SW480 (cell line): ENCODE results near the gene MUL1.
"Not testable (repeated sequence)": the region's sequence is repeated elsewhere in the genome, so short reads cannot be mapped to it uniquely, and the experiment has no call there.

ENCODE experiments used
- DNase-seq: peaks from one replicate; pipeline ENCODE4 v3.0.0-alpha.2; 2016; ENCODE audit warnings: low spot score

MUL1 gene

GRCh38 chr1:20507564-20508410 lies at the start of gene MUL1:
Gene MUL1 (minus strand): TSS chr1:20508151. CDS start chr1:20508024, 127 bp downstream.
- DNase-seq, result peak; percentile 84

- DNase-seq, result no peak
Observed at GRCh38 chr1:20555758-20556120, 47.8 kb upstream of the MUL1 start.

GRCh38 chr1:20555025-20555757 lies 47.2 kb upstream of the MUL1 start:
- DNase-seq, result no peak

- no peak for DNase-seq
Observed at GRCh38 chr1:20552728-20553445, 44.9 kb upstream of the MUL1 start.

GRCh38 chr1:20551945-20552727 lies 44.2 kb upstream of the MUL1 start, which contains the start of gene FAM43B:
Gene FAM43B (plus strand): TSS chr1:20552573. CDS start chr1:20552974, 401 bp downstream.
- DNase-seq, result peak; percentile 14

GRCh38 chr1:20551161-20551560 lies 43.2 kb upstream of the MUL1 start:
- no peak for DNase-seq

- no peak for DNase-seq
Observed at GRCh38 chr1:20546637-20547036, 38.7 kb upstream of the MUL1 start.

GRCh38 chr1:20540281-20540680 lies 32.3 kb upstream of the MUL1 start:
- no peak for DNase-seq

GRCh38 chr1:20538760-20539551 lies 31.0 kb upstream of the MUL1 start:
- no peak for DNase-seq

- no peak for DNase-seq
Observed at GRCh38 chr1:20538227-20538626, 30.3 kb upstream of the MUL1 start.

- DNase-seq, result no peak
Observed at GRCh38 chr1:20534659-20535417, 26.9 kb upstream of the MUL1 start.

GRCh38 chr1:20533635-20534034 lies 25.7 kb upstream of the MUL1 start:
- no peak for DNase-seq

GRCh38 chr1:20530901-20531300 lies 22.9 kb upstream of the MUL1 start:
- DNase-seq, result no peak

- DNase-seq, result no peak
Observed at GRCh38 chr1:20530306-20530705, 22.4 kb upstream of the MUL1 start.

GRCh38 chr1:20528221-20528620 lies 20.3 kb upstream of the MUL1 start:
- no peak for DNase-seq

GRCh38 chr1:20526267-20526666 lies 18.3 kb upstream of the MUL1 start:
- DNase-seq, result no peak

- peak; percentile 61 for DNase-seq
Observed at GRCh38 chr1:20521960-20522861, 14.3 kb upstream of the MUL1 start.

GRCh38 chr1:20519609-20520262 lies 11.8 kb upstream of the MUL1 start:
- not testable (repeated sequence) for DNase-seq
